Lower leg skin (tissue), 4 donors: ENCODE measurements around the gene TSHZ2. TPM values are rescaled to one million over a fixed set of nuclear protein-coding genes. Genes with fewer than 3 reads are reported as not detected.

Experiments used
- DNase-seq, 2 donors: peaks; one replicate each; pipeline ENCODE4 v3.0.0-alpha.2; 2019; ENCODE audit warnings: low spot score in 2 of 2
- H3K4me3 ChIP-seq: fragments of 200-600 bp; sonication (generic); 2 replicates; pipeline ENCODE4 v1.5.1; 2017; ENCODE audit warnings: mild to moderate bottlenecking, low read depth; ENCODE audit not compliant: poor library complexity, severe bottlenecking
- POLR2A ChIP-seq, 2 donors: fragments of 450-650 bp; IDR thresholded peaks; one replicate each; pipeline ENCODE4 v1.6.1; 2016 to 2017; ENCODE audit warnings: antibody characterized with exemption in 2 of 2, mild to moderate bottlenecking in 1 of 2, moderate library complexity in 1 of 2
- WGBS, 2 donors: methylation state at CpG; one replicate each; pipeline ENCODE4 v1.1.5; 2018; 5-methylcytosine and 5-hydroxymethylcytosine counted together
- intact Hi-C: fragments of 100-400 bp; cut with DNase I; formaldehyde crosslinking; loops from one replicate; pipeline ENCODE4 v1.15.0; 2023; ENCODE audit warnings: low total_unique reads
- total RNA-seq, 4 donors: library from RNA; depleted of rRNA; stranded (reverse); fragments of >200 nt; gene quantifications; one replicate each; pipeline ENCODE4 v1.1.0, GENCODE V29; 2016
- TF ChIP-seq, protein P1 (sequence below), 3 donors: fragments of 450-650 bp; IDR thresholded peaks; one replicate each; pipeline ENCODE4 v1.5.1; 2016; ENCODE audit warnings: antibody characterized with exemption in 3 of 3, mild to moderate bottlenecking in 3 of 3, moderate library complexity in 2 of 3

Gene TSHZ2, protein sequence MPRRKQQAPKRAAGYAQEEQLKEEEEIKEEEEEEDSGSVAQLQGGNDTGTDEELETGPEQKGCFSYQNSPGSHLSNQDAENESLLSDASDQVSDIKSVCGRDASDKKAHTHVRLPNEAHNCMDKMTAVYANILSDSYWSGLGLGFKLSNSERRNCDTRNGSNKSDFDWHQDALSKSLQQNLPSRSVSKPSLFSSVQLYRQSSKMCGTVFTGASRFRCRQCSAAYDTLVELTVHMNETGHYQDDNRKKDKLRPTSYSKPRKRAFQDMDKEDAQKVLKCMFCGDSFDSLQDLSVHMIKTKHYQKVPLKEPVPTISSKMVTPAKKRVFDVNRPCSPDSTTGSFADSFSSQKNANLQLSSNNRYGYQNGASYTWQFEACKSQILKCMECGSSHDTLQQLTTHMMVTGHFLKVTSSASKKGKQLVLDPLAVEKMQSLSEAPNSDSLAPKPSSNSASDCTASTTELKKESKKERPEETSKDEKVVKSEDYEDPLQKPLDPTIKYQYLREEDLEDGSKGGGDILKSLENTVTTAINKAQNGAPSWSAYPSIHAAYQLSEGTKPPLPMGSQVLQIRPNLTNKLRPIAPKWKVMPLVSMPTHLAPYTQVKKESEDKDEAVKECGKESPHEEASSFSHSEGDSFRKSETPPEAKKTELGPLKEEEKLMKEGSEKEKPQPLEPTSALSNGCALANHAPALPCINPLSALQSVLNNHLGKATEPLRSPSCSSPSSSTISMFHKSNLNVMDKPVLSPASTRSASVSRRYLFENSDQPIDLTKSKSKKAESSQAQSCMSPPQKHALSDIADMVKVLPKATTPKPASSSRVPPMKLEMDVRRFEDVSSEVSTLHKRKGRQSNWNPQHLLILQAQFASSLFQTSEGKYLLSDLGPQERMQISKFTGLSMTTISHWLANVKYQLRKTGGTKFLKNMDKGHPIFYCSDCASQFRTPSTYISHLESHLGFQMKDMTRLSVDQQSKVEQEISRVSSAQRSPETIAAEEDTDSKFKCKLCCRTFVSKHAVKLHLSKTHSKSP (N-terminal part only)
- total RNA-seq, result 10 to 100 TPM in 3 of 4 donors, 1 to 10 TPM in 1; 8.1 to 25.7 (median 10.5) TPM

DNA sequence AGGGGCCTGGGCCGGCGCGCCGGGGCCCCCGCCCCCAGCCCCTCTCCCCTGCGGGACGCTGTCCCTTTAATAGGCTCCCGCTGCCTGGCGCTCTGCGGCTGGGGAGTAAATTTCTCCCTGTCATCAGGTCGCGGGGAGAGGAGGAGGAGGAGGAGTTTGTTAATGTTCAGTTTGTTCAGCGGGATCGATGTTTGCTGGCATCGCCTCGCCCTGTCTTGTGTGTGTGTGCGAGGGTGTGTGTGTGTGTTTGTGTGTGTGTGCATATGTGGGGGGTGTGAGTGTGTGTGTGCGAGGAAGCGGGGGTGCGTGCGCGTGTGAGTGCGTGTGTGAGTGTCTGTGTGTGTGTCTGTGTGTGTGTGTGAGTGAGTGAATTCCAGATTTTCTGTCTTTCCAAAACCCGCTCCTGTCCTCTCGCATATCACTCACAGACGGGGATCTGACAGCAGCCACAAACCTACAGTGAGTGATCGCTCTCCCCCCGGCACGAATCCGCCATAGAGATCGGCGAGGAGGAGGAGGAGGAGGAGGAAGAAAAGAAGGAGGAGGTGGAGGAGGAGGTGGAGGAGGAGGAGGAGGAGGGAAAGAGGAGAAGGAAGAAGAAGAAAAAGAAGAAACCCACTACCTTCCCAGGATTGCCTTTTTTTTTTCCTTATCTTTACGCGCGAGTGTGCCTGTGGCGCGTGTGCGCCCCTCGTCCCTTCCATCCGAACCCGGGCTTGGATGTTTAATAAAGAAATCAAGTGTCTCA lies at the start of gene TSHZ2:
TSHZ2 (plus strand) TSS at position 169 of the 748 bp plus-strand sequence. CDS start 936 bp downstream, outside the sequence.
- intact Hi-C loops, result no loop called here
- WGBS, 2 donors, result 0 to 1% methylated on average over 40 of the region's 41 CpGs
- H3K4me3 ChIP-seq, result peak within 1 kb of the TSS; percentile 49
- TF ChIP-seq POLR2A (IDR thresholded peaks at IDR 0.05), result no peak
- TF ChIP-seq, protein P1, sequence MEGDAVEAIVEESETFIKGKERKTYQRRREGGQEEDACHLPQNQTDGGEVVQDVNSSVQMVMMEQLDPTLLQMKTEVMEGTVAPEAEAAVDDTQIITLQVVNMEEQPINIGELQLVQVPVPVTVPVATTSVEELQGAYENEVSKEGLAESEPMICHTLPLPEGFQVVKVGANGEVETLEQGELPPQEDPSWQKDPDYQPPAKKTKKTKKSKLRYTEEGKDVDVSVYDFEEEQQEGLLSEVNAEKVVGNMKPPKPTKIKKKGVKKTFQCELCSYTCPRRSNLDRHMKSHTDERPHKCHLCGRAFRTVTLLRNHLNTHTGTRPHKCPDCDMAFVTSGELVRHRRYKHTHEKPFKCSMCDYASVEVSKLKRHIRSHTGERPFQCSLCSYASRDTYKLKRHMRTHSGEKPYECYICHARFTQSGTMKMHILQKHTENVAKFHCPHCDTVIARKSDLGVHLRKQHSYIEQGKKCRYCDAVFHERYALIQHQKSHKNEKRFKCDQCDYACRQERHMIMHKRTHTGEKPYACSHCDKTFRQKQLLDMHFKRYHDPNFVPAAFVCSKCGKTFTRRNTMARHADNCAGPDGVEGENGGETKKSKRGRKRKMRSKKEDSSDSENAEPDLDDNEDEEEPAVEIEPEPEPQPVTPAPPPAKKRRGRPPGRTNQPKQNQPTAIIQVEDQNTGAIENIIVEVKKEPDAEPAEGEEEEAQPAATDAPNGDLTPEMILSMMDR (IDR thresholded peaks at IDR 0.05), result peak in 1 of 3 donors; percentile 11
- DNase-seq, result peak; percentile 51 to 88

GRCh38 chr20:52922436-52922835 lies 49.7 kb upstream of the TSHZ2 start:
- TF ChIP-seq, protein P1 (IDR thresholded peaks at IDR 0.05), result no peak
- no peak for TF ChIP-seq POLR2A (IDR thresholded peaks at IDR 0.05)
- WGBS, 2 donors, result 79 to 88% methylated on average over 2 of the region's 2 CpGs
- intact Hi-C loops, result no loop called here
- no peak for DNase-seq
- no peak overlapping the region for H3K4me3 ChIP-seq

- DNase-seq, result peak in 1 of 2 donors; percentile 48
- no peak overlapping the region for H3K4me3 ChIP-seq
- TF ChIP-seq, protein P1 (IDR thresholded peaks at IDR 0.05), result no peak
- intact Hi-C loops, result no loop called here
- WGBS, 2 donors, result 41 to 44% methylated on average over 8 of the region's 8 CpGs
These were observed 48.8 kb upstream of the TSHZ2 start for GRCh38 chr20:52923123-52923937.

DNA sequence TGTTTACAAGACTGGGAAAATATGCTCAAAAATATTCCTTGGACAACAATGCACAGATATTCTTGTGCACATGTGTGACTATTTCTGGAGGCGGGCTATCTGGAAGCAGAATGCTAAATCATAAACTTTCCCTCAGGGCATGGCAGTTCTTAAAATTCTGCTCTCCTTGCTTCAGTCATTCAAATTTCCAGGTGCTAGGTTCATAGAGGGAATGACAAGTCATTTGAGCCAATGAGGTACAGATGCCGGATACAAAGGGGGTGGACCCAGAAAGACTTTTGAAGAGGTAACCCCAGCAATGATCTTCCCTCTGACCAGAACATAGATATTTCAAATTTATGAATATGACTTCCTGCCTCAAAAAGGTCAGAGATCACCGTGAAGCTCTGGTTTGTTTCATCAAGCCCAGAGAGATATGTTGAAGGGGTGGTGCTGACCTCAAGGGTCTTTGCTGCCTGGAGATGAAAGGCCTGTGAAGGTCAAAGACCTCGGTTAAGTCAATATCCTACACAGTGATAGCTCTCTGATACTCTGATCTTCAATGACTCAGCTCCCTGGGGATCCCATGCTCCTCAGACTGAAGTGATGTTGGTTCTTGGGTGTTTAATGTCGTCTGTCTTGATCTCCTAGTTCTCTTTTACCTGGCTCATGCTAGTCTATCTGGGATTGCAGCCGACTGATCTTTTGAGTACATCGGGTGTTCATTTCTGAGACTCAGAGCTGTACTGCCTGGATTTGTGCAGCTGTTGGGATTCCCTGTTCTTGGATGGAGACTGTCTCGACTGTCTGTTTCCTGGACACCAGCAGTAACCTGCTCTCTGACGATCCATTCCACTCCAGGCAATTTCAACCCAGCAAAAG lies 47.5 kb upstream of the TSHZ2 start:
- TF ChIP-seq POLR2A (IDR thresholded peaks at IDR 0.05), result no peak
- TF ChIP-seq, protein P1 (IDR thresholded peaks at IDR 0.05), result no peak
- intact Hi-C loops, result no loop called here
- WGBS, 2 donors, result 66 to 69% methylated on average over 9 of the region's 9 CpGs
- H3K4me3 ChIP-seq, result no peak overlapping the region
- no peak for DNase-seq
